HG02759 (cell line): ENCODE measurements around the gene NCAPG2.

Source experiments
- ATAC-seq: cut with Tn5 transposase; IDR thresholded peaks from one replicate; pipeline ENCODE4 v1.9.1; 2021; ENCODE audit warnings: mild to moderate bottlenecking, moderate library complexity; ENCODE audit not compliant: unreplicated experiment

The NCAPG2 gene, protein sequence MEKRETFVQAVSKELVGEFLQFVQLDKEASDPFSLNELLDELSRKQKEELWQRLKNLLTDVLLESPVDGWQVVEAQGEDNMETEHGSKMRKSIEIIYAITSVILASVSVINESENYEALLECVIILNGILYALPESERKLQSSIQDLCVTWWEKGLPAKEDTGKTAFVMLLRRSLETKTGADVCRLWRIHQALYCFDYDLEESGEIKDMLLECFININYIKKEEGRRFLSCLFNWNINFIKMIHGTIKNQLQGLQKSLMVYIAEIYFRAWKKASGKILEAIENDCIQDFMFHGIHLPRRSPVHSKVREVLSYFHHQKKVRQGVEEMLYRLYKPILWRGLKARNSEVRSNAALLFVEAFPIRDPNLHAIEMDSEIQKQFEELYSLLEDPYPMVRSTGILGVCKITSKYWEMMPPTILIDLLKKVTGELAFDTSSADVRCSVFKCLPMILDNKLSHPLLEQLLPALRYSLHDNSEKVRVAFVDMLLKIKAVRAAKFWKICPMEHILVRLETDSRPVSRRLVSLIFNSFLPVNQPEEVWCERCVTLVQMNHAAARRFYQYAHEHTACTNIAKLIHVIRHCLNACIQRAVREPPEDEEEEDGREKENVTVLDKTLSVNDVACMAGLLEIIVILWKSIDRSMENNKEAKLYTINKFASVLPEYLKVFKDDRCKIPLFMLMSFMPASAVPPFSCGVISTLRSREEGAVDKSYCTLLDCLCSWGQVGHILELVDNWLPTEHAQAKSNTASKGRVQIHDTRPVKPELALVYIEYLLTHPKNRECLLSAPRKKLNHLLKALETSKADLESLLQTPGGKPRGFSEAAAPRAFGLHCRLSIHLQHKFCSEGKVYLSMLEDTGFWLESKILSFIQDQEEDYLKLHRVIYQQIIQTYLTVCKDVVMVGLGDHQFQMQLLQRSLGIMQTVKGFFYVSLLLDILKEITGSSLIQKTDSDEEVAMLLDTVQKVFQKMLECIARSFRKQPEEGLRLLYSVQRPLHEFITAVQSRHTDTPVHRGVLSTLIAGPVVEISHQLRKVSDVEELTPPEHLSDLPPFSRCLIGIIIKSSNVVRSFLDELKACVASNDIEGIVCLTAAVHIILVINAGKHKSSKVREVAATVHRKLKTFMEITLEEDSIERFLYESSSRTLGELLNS

DNA sequence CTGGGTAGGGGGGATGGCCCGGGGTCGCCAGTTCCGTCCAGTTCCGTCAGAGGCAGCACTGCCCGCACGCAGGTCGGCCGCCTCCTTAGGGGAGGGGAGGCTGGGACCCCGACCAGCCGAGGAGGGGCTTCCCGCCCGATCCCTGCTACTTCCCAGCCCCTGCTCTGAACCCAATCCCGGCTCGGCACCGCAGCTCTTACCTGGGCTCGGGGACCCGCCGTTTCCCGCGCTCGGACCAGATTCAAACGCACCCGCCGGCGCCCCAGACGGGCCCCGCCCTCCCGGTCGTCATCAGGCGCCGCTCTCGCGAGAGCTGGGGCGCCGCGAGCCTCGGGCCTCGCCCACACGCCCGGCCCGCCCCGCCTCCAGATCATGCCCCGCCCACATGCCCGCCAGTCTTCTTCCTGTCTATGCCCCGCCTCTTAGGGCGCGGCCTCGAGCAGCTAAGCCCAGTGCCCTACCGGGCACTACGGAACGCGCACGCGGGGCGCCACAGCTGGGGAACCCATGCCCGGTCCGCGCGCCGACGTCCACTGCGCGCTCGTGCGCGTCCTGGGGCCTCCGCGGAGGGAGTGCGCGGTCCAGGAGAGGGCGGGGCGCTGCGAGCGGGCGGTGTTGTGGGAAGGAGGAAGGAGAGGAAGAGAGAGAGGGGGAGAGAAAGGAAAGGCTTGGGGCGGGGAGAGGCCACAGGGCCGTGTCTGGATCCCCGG lies at the start of gene NCAPG2:
Gene NCAPG2, minus strand, starts transcription at position 281 of the 710 bp plus-strand sequence. CDS start 2,905 bp downstream, outside the sequence.
- ATAC-seq = peak; percentile 97

DNA sequence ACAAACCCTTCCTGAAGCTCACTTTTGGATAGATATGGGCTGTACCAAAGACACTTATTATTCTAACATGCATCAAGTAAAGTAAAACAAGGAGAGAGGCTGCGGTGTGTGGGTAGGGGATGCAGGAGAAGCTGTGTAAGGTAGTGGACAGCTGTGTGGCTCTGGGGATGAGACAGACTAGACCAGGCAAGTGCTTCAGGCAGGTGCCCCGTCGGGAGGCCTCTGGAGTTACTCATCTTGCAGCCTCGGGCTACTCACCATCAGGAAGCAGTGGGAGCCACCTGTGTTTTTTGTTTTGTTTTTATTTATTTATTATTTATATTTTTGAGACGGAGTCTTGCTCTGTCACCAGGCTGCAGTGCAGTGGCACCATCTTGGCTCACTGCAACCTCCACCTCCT lies 49.3 kb upstream of the NCAPG2 start:
- ATAC-seq = no peak

DNA sequence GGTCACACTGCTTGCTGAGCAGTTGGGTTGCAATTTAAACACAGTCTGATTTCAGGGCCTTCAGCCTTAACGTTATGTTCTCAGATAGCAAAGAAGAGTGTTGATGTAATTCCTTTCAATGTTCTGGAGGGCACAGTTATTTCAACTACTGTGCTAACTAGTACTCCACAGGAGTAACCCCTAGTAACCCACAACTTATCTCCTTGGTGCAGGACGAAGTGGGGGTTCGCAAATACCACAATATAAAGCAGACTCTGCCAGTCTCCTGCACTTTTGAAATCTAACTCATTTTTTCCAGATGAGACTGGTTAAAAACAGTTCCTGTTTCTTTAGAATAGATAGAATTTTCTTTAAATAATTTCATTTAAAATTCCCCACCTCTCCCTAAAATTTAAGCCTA lies 47.1 kb upstream of the NCAPG2 start:
- no peak for ATAC-seq

DNA sequence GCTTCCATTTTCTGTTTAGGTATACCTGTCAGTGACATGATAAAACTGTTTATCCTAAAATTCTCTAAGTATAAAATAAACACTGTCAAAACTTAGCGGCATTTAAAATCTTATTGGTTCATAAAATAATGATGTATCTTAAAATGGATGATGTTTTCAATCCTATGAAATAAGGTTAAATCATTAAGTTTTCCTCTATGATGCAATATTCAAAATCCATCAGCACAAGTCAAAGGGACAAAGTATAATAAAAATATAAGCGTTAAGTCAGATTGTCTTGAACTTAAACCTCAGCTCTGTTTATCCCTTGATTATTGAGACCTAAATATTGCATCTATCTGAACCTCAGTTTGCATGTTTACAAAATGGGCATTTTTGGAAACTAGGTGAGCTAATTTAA lies 46.6 kb upstream of the NCAPG2 start:
- ATAC-seq = no peak

DNA sequence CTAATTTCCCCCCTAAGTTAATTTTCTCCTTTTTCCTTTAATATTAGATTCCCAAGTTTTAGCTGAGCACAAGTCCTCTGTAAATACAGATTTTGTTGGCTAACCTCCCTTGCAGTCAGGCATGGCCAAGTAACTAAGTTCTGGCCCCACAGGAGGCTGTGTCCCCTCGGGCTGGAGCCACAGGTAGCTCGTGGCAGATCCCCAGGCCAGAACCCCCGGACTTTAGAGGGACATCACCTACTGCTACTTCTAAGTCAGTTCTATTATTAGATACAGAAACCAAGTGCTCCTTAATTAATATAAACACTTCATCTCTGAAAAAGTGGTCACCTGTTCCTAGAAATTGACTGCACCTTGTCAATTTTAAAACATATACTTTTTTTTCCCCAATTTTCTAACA lies 46.1 kb upstream of the NCAPG2 start:
- no peak for ATAC-seq

DNA sequence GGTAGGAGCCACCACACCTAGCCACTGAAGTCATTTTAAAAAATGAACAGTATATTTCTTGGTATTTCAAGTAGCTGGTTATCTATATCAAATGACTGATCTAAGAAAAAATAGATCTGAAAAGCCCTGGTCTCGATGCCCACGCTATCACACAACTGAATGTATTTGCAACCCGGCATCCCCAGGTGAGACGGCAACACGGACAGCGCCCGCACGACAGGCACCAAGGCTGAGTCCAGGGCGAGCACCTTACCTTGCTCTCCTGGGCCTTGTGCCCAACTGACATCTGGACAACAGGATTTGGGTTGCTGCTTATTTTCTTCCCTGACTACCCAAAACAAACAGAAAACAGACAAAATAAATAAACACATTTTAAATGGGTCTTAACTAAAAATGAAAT lies 44.8 kb upstream of the NCAPG2 start:
- ATAC-seq = no peak

DNA sequence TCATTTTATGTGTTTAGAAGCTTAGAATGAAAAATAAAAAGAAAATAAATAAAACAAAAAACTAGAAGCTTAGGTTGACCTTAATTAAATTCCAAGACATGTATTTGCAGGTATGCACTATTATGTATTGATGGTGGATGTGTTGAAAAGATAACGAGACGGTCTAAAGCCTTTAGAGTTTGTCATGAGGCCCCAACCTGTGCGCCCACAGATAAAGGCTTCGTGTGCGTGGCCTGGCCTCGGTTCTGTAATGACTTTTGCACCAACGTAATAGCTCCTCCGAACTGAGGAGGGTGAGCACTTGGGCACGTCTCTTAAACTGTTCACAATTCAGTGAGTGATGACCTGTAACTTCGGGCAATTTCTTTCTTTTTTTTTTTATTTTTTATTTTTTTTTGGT lies 43.7 kb upstream of the NCAPG2 start:
- ATAC-seq = no peak

DNA sequence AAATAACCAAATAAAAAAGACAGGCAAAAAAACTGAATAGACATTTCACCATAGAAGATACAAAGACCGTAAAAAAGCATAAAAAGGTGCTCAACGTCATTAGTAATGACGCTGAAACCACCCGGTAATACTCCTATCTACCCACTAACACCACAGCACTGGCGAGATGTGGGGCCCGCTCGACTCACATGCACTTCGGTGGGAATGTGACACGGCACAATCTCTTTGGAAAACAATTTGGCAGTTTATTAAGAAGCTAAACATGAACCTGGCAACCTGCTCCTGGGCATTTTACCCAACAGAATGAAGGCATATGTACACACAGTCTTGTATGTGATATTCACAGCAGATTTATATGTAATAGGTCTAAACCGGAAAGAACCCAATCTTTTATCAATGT lies 42.8 kb upstream of the NCAPG2 start:
- ATAC-seq = no peak

DNA sequence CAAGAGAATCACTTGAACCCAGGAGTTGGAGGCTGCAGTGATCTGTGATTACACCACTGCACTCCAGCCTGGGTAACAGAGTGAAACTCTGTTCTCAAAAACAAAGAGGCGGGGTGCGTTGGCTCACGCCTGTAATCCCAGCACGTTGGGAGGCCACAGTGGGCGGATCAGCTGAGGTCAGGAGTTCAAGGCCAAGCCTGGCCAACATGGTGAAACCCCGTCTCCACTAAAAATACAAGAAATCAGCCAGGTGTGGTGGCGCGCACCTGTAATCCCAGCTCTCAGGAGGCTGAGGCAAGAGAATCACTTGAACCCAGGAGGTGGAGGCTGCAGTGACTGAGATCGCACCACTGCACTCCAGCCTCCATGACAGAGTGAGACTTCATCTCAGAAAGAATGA lies 42.4 kb upstream of the NCAPG2 start:
- no peak for ATAC-seq

DNA sequence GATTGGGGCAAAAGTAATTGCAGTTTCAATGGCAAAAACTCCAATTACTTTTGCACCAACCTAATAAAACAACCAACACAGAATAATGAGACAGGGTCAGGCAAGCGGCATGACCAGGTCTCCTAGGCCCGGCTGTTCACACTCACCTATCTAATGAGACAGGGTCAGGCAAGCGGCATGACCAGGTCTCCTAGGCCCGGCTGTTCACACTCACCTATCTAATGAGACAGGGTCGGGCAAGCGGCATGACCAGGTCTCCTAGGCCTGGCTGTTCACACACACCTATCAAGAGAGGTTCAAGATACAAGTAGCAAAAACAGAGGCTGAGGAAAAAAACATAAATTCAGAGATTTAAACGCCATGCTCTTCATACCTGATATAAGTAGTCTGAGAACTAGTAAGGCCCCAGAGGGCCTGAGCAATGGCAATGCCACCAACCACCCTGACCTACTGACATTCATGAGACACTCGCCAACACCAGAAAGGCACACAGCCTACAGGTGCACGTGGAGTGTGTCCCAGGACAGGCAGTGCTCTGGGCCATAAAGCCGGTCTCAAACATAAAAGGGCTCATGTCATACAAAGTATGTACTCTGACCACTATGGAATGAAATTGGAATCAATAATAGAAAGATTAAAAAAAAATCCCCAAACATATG lies 40.6 kb upstream of the NCAPG2 start:
- ATAC-seq = no peak

DNA sequence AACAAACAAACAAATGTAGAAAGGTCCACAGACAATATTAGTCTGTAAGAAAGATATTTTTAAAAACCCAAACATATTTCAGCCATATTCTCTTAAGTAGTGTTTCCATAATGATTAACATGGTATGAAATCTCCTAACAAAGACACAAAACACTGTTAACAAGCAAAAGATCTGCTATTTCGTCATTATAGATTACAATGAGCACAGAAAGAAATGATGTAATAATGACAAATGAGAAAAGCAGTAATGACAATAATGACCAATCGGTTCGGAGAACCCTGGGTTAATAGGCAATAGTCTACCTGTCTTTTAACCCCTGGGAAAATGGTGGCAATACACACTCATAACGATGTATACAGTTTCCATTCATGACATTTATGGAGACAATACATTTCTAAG lies 39.5 kb upstream of the NCAPG2 start:
- no peak for ATAC-seq

DNA sequence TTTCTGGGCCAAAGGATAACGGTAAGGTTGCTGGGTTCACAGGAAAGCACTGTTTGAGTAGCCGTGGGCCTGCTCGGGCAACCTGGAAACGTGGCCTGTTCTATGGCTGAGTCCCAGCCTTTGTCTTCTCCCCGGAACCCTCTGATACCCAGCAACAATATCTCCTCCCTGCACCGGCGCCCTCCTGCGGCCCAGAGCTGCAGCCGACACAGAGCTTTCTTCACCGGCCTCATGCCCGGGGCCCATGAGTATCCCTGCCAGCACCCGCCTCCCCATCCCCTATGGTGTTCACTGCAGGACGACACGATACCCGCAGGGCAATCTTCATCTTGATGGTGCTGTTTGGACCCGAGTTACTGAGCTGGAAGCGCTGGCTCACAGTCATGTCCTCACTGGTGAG lies 38.6 kb upstream of the NCAPG2 start:
- ATAC-seq = no peak

DNA sequence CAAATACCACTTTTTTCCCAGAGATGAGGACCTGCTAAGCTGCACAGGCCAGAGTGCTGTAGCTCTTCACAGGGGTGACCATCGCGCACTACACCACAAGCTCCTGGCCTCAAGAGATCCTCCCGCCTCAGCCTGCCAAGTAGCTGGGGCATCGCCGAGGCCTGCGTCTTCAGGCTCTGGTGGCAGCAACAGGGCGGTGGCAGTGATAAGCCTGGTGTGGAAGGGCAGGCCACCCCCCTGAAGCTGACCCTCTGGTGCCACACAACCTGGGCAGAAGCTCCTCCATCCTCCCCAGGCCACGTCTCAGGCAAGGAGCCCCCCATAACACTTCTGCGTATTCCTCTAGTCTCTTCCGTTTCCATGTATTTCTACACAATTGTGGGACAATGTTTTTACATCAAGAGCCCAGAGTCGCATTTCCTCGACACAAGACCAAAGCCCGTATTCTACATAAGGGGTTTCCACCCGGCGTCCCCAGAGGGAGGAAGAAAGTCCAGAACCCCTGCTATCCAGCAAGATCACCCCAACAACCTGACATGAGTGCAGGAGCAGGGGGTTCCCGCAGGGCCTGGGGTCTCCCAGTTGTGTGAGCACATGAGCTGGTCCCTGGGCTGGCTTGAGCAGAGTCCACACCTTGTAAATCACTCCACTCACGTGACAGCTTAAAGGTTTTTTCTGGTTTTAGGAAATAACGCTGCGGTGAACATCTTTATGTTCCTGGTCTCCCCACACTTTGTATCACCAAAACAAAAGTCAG lies 37.6 kb upstream of the NCAPG2 start:
- ATAC-seq = no peak

DNA sequence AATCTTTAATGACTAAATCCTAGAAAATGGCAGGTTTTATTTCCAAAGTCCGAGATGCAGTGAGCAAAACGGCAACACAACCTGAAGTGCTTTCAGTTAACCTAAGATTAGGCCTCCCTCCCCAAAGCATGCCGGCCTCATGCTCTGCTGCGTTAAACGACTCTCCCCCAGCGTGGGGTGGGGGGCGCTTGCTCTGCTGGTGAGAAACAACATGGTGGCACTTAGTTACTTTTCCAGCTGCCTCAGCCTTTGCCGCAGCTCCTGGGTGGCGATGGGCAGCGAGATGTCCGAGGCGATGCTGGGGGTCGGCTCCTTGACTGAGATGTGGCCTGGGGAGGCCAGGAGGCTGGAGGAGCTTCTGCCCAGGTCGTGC lies 36.7 kb upstream of the NCAPG2 start:
- ATAC-seq = no peak

DNA sequence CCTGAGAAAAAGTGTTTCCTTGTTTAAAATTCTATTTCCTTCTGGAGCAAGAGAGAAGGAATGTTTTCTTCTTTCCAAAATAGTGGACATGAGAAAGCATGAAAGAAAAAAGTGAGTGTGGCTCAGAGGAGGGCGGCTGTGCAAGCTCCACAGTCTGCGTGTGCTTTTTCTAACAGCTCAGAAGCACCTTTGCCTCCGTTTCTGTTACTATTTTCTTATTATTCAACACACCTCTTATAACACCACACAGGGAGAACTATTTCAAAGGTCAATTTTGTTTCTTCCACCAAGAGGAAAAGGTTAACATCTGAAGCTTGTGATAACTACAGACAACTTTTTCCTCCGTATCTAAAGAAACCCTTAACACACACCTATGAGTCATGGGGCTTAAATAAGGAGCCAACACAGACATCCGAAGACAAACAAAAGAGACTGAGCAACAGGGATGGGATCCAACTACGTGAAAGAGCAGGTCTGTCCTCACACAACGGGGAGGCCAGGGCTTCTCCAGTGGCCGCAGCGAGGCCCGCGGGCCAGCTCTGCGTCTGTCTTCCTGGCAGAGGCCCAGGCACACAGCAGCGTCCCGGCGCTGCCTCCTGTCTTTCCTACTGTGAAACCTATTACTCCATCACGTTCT lies 36.2 kb upstream of the NCAPG2 start:
- no peak for ATAC-seq

DNA sequence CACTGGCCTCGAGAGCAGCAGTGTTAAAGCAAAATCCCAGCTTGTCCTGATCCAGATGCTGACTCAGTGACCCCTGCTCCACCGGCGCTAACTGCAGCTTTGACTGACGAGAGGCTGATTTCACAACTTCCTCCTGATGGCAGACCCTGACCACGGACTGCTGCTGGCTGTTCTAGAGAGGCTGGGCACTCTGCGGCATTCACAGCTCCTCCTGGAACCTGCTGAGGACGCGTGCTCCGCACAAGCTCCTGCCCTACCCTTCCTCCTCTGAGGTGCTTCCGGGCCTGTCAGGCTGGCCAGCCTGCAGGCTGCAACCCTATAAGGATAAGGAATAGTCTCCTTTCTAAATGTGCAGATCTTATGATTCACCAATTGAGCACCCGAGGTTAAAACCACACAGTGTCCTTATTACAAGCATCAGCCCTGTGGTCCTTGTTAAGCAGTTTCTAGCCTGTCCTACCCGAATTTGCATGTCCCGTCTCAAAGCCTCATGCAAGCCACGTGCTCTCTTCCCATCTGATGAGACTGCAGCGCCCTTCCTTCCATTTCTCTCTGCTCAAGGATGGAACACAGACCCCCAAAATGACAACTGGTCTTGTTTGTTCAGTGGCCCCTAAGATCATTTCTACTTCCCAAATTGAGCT lies 35.5 kb upstream of the NCAPG2 start:
- no peak for ATAC-seq

DNA sequence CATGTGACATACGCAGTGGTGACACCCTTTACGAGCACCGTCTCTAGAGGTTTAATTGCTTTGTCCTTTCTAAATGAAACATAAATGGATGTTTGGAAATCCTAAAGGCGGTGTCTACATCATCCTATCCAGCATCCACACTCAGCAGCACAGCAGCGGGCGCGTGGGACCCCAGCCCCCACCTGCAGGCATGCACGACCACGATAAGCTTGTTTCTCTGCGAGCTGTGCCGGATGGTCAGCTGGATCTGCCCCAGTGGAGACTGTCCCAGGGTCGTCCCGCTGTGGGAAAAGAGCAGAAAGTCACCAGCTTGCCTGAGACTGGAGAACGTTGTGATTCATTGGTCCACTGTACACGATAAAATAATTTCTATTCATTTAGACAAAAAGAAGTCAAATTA lies 34.2 kb upstream of the NCAPG2 start:
- ATAC-seq = no peak

DNA sequence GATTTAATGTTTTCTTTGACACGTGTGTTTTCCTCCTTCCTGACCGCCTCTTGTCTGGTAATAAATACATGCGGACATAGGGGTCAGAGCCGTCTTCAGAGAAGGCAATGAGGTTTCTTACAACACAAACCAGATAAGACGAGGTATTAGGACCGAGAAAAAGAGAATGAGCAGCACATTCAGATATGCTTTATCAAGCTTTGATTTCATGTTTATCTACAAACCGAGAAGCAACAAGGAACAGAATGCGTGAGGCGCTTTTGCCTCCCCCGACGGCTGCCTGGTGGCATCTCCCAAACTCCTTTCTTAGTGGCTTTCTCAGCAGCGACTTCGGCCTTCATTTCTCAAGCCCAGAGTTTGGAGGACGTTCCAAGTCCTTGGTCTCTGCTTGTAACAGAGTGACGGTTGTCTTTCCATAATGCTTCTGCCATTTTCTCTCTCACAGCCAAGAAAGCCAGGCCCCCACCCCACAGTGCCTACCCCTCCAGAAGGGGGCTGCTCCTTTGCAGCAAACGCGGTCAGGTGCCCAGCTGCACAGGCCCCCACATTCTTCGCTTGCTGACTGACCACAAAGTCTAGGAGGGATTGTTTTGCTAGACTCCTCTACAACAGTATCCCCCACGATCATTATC lies 32.6 kb upstream of the NCAPG2 start:
- no peak for ATAC-seq
